Caki2 (cell line): Measurements from ENCODE around the gene CIAO3. TPM values are rescaled to one million over a fixed set of nuclear protein-coding genes. Genes with fewer than 3 reads are reported as not detected.

Experiments used
- total RNA-seq: library from RNA; depleted of rRNA; stranded (reverse); fragments of >200 nt; shearing (Covaris generic); gene quantifications from 2 replicates; pipeline ENCODE4 v1.2.3, GENCODE V29; 2014; ENCODE audit warnings: low replicate concordance; rRNA removed

CIAO3 gene
- total RNA-seq, 1 experiment from 2014 or later = 75.6 TPM

Other genes starting within 250 kb of the CIAO3 start
- 60.1 and 70.1 TPM in 2 replicates for gene CAPN15, start 213.3 kb downstream of the CIAO3 start, total RNA-seq
- gene PRR35, start 180.6 kb downstream of the CIAO3 start, total RNA-seq = not detected in 2 replicates
- gene NHLRC4, start 174.0 kb downstream of the CIAO3 start, total RNA-seq = 1.2 and 4.0 TPM in 2 replicates
- 53.4 and 65.5 TPM in 2 replicates for gene PIGQ, start 171.0 kb downstream of the CIAO3 start, total RNA-seq
- gene RAB40C, start 150.9 kb downstream of the CIAO3 start, total RNA-seq = 22.4 and 33.2 TPM in 2 replicates
- 0.07 TPM in 1 of 2 replicates, not detected in the other for gene WFIKKN1, start 110.0 kb downstream of the CIAO3 start, total RNA-seq
- 433 and 438 TPM in 2 replicates for gene METTL26, start 104.7 kb downstream of the CIAO3 start, total RNA-seq
- gene MCRIP2, start 99.2 kb downstream of the CIAO3 start, total RNA-seq = 93.0 and 94.1 TPM in 2 replicates
- gene WDR90, start 91.6 kb downstream of the CIAO3 start, total RNA-seq = 12.3 and 52.7 TPM in 2 replicates
- 91.5 and 99.0 TPM in 2 replicates for gene RHOT2, start 72.9 kb downstream of the CIAO3 start, total RNA-seq
- 0.12 and 0.68 TPM in 2 replicates for gene RHBDL1, start 65.3 kb downstream of the CIAO3 start, total RNA-seq
- gene STUB1, start 60.6 kb downstream of the CIAO3 start, total RNA-seq = 453 and 482 TPM in 2 replicates
- 116 and 147 TPM in 2 replicates for gene JMJD8, start 56.7 kb downstream of the CIAO3 start, total RNA-seq
- 24.6 and 30.1 TPM in 2 replicates for gene WDR24, start 50.6 kb downstream of the CIAO3 start, total RNA-seq
- 25.7 and 26.3 TPM in 2 replicates for gene FBXL16, start 35.2 kb downstream of the CIAO3 start, total RNA-seq
- 1,206 and 1,492 TPM in 2 replicates for gene METRN, start 25.9 kb downstream of the CIAO3 start, total RNA-seq
- gene ANTKMT, start 19.9 kb downstream of the CIAO3 start, total RNA-seq = 95.7 and 164 TPM in 2 replicates
- gene CCDC78, start 14.6 kb downstream of the CIAO3 start, total RNA-seq = 4.5 and 10.3 TPM in 2 replicates
- gene HAGHL, start 13.9 kb downstream of the CIAO3 start, total RNA-seq = 48.0 and 73.6 TPM in 2 replicates
- not detected in 2 replicates for gene MSLN, start 19.7 kb upstream of the CIAO3 start, total RNA-seq
- 50.0 and 75.0 TPM in 2 replicates for gene RPUSD1, start 47.4 kb upstream of the CIAO3 start, total RNA-seq
- 52.2 and 56.9 TPM in 2 replicates for gene CHTF18, start 47.6 kb upstream of the CIAO3 start, total RNA-seq
- gene GNG13, start 59.7 kb upstream of the CIAO3 start, total RNA-seq = not detected in 2 replicates
- 16.5 and 35.6 TPM in 2 replicates for gene LMF1, start 230.0 kb upstream of the CIAO3 start, total RNA-seq
- 0.14 and 0.54 TPM in 2 replicates for gene SOX8, start 240.8 kb upstream of the CIAO3 start, total RNA-seq